K562 (cell line): ENCODE data around the gene RTN4.

ENCODE experiments used
- EHMT2 ChIP-seq: fragments of 450-650 bp; IDR thresholded peaks from 2 replicates; pipeline ENCODE4 v1.6.1; 2018; ENCODE audit warnings: antibody characterized with exemption
- RAD21 ChIP-seq, 2 experiments: fragments of 250-450 bp in 1 of 2; fragments of 450-650 bp in 1 of 2; sonication (Bioruptor Pico) in 1 of 2; formaldehyde crosslinking in 1 of 2; IDR thresholded peaks in 1 of 2; conservative IDR thresholded peaks in 1 of 2; 2 replicates each; pipeline versions ENCODE4 v1.4.0 to v1.8.0; 2020 to 2022; ENCODE audit warnings: mild to moderate bottlenecking in 2 of 2, moderate library complexity in 1 of 2
- SRF ChIP-seq, 2 experiments: fragments of 250-450, 450-650 bp in 1 of 2; sonication (Bioruptor Pico) in 1 of 2; sonication (generic) in 1 of 2; formaldehyde crosslinking; IDR thresholded peaks; 2 replicates each; pipeline versions ENCODE4 v1.5.0 to v1.5.1; 2020 to 2022; ENCODE audit warnings: mild to moderate bottlenecking in 1 of 2, missing genetic modification reagents in 1 of 2
- STAT5B ChIP-seq: fragments of 250-450 bp; sonication (Bioruptor Pico); IDR thresholded peaks from 2 replicates; pipeline ENCODE4 v1.8.0; 2021; ENCODE audit warnings: mild to moderate bottlenecking, inconsistent platforms
- TF ChIP-seq, protein P1 (sequence below), 3 experiments: IDR thresholded peaks in 2 of 3; conservative IDR thresholded peaks in 1 of 3; 2 replicates each; pipeline ENCODE4 v1.5.1; 2011 to 2012; ENCODE audit warnings: low read length in 3 of 3, mild to moderate bottlenecking in 3 of 3, control low read depth in 2 of 3, improper control_type of control experiment in 1 of 3, inconsistent platforms in 1 of 3, low read depth in 1 of 3, mixed read lengths in 1 of 3, moderate library complexity in 1 of 3; ENCODE audit not compliant: insufficient read depth in 2 of 3

- TF ChIP-seq SRF (CRISPR knock-in tag; IDR thresholded peaks at IDR 0.05) = no peak
- TF ChIP-seq EHMT2 = no peak
- no peak for TF ChIP-seq RAD21 (CRISPR knock-in tag; conservative IDR thresholded peaks at IDR 0.05 in 1 of 2, IDR thresholded peaks at IDR 0.05 in 1 of 2)
- no peak for TF ChIP-seq STAT5B
- TF ChIP-seq, protein P1, sequence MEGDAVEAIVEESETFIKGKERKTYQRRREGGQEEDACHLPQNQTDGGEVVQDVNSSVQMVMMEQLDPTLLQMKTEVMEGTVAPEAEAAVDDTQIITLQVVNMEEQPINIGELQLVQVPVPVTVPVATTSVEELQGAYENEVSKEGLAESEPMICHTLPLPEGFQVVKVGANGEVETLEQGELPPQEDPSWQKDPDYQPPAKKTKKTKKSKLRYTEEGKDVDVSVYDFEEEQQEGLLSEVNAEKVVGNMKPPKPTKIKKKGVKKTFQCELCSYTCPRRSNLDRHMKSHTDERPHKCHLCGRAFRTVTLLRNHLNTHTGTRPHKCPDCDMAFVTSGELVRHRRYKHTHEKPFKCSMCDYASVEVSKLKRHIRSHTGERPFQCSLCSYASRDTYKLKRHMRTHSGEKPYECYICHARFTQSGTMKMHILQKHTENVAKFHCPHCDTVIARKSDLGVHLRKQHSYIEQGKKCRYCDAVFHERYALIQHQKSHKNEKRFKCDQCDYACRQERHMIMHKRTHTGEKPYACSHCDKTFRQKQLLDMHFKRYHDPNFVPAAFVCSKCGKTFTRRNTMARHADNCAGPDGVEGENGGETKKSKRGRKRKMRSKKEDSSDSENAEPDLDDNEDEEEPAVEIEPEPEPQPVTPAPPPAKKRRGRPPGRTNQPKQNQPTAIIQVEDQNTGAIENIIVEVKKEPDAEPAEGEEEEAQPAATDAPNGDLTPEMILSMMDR (IDR thresholded peaks at IDR 0.05 in 2 of 3, conservative IDR thresholded peaks at IDR 0.05 in 1 of 3; ENCODE audit: insufficient read depth in 2 of 3, low read depth in 1 of 3, low read length in 3 of 3) = no peak
Observed at GRCh38 chr2:54968561-54969218, 81.6 kb downstream of the RTN4 start.
